NT2/D1 (cell line): ENCODE measurements around the gene TNS3.

Experiments used
- YY1 ChIP-seq: IDR thresholded peaks from 2 replicates; pipeline ENCODE4 v1.6.1; 2011; ENCODE audit not compliant: insufficient read length, insufficient read depth
- ZNF274 ChIP-seq: IDR thresholded peaks from 2 replicates; pipeline ENCODE4 v1.6.1; 2011; ENCODE audit warnings: mild to moderate bottlenecking, low read depth, low read length

DNA sequence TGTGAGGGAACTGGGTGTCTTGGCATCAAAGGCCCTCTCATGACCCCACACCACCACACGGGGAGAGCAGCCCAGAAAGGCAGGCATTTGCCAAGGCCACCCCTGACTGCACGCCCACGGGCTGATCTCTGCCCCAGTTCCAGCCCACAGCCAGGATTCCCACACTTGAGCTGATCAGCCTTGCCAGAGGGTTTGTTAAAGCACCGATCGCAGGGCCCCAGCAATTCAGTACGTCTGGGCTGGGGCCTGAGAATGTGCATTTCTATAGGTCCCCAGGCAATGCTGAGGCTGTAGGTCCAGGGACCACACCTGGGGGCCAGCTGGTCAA, 103.9 kb downstream of the TNS3 start:
- no peak for TF ChIP-seq ZNF274
- TF ChIP-seq YY1 = no peak
